Subcutaneous abdominal adipose tissue (tissue), 5 donors: ENCODE results near the gene MOB4.

Experiments used
- H3K27ac ChIP-seq: one replicate; pipeline ENCODE4 v1.7.0; 2013; ENCODE audit warnings: low read depth, mild to moderate bottlenecking, inconsistent platforms, low read length, moderate library complexity
- H3K27me3 ChIP-seq, 5 donors: one replicate each; pipeline ENCODE4 v1.7.0; 2013; ENCODE audit warnings: low read length in 5 of 5, inconsistent platforms in 1 of 5; ENCODE audit not compliant: control insufficient read depth in 5 of 5, insufficient read depth in 4 of 5
- H3K36me3 ChIP-seq, 5 donors: one replicate each; pipeline ENCODE4 v1.7.0; 2013; ENCODE audit warnings: low read length in 5 of 5; ENCODE audit not compliant: control insufficient read depth in 5 of 5, insufficient read depth in 5 of 5
- H3K4me1 ChIP-seq, 5 donors: one replicate each; pipeline ENCODE4 v1.7.0; 2013; ENCODE audit warnings: low read length in 5 of 5, mild to moderate bottlenecking in 3 of 5, moderate library complexity in 1 of 5; ENCODE audit not compliant: control insufficient read depth in 5 of 5, insufficient read depth in 5 of 5
- H3K4me3 ChIP-seq, 5 donors: one replicate each; pipeline ENCODE4 v1.7.0; 2013; ENCODE audit warnings: low read length in 5 of 5, low read depth in 1 of 5
- H3K9ac ChIP-seq, 5 donors: one replicate each; pipeline ENCODE4 v1.7.0; 2013; ENCODE audit warnings: low read length in 5 of 5, mild to moderate bottlenecking in 4 of 5, moderate library complexity in 3 of 5
- H3K9me3 ChIP-seq, 5 donors: one replicate each; pipeline ENCODE4 v1.7.0; 2013; ENCODE audit warnings: low read length in 5 of 5; ENCODE audit not compliant: control insufficient read depth in 5 of 5
- donor health status: healthy.
- donor health status: healthy.
- donor health status: healthy.
- donor health status: healthy.
- donor health status: healthy.

MOB4 gene

DNA sequence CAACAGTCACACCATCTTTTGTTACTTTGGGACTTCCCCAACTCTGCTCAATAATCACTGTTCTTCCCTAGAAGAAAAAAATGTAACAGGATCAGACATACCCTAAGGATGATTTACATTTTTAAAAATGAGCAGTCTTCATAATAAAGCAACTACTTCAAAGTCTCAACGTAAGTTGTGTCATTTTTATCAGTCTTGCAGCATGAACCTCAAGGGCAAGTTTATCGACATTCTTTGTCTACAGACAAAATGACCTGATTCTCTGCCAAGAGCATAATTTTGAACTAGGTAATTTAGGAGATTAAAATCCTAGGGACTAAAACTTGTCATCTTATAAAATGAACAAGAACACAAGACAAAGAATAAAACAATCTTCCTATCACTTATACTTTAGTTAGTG is 18.5 kb upstream of the MOB4 start:
- H3K9ac ChIP-seq: no peak overlapping the region
- H3K27ac ChIP-seq: peak overlapping the region; percentile 96
- H3K9me3 ChIP-seq: no peaks in the 10 kb centered on the region
- no peak overlapping the region for H3K4me3 ChIP-seq
- H3K4me1 ChIP-seq: peaks cover 2 to 37% (median 35%) of the 10 kb centered on the region in 5 donors
- no peaks in the 10 kb centered on the region for H3K27me3 ChIP-seq
- peaks cover 30 to 56% (median 44%) of the 10 kb centered on the region in 5 donors for H3K36me3 ChIP-seq

DNA sequence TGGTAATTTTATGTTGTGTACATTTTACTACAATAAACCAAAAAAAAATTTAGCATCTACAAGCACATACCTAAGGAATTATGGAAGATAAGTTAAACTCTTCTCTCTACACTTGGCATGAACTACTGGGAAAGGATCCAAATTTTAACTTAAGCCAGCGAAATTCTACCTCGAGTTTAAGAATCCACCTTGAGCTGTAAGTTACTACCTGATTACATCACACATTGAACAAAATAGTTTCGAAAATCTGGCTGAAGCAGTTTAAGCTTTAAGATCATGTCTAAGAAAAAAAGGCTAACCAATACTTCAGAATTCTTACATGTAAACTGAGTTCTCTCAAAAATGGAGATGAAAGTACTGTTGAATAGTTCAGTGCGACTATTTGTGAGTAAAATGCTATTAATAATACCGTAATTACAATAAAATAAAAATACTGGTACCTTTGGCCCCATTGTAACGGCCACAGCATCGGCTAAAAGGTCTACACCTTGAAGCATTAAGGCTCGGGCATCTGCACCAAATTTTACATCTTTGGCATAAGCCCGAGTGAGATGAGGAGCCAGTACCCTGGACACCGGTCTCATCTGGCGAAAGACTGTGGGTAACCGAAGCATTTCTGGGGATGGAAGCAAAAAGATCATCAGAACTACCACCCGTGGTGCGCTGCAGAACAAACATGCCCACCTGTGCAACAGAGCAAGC is 17.5 kb upstream of the MOB4 start:
- peak overlapping the region; percentile 67 to 89 (median 85) for H3K4me3 ChIP-seq
- no peaks in the 10 kb centered on the region for H3K9me3 ChIP-seq
- H3K4me1 ChIP-seq: peaks cover 2 to 38% (median 36%) of the 10 kb centered on the region in 5 donors
- H3K27me3 ChIP-seq: no peaks in the 10 kb centered on the region
- peak overlapping the region; percentile 86 to 93 (median 89) for H3K9ac ChIP-seq
- H3K36me3 ChIP-seq: peaks cover 24 to 47% (median 36%) of the 10 kb centered on the region in 5 donors
- peak overlapping the region; percentile 96 for H3K27ac ChIP-seq

DNA sequence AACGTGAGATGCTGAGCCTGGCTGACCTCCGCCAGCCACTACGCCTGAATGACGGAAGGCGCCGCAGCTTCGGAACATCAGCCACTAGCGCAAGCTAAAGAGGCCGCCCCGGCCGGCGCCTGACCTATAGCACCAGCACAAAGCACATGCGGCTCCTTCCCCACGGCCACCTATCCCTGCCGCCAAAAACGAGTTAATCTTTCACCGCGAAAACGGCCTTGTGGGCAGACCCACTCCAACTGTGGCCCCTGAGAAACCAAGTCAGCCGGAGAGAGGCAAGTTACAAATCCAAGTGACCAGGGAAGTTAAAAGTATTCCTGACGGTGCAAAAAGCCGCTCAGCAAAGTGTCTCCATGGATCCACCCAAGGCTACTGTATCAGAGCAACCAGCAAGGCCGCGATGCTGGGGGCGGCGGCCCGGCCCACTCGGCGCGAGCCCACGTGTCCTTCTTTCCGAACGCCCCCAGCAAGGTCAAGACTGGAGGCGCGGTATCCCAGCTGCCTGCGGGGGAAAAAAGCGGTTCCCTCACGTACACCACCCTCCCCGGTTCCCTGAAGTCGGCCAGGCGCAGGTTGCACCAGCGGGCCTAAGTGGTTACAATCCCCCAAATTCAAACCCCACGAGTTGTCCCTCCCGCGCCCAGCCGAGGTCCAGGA is 16.8 kb upstream of the MOB4 start:
- Histone ChIP-seq H3K27me3 (no peaks in the 10 kb centered on the region), H3K27ac (peak overlapping the region; percentile 96), H3K36me3 (peaks cover 22 to 47% (median 35%) of the 10 kb centered on the region in 5 donors), H3K4me3 (peak overlapping the region; percentile 67 to 89 (median 85)), H3K9ac (peak overlapping the region; percentile 86 to 93 (median 89)), H3K4me1 (peaks cover 2 to 38% (median 36%) of the 10 kb centered on the region in 5 donors), H3K9me3 (no peaks in the 10 kb centered on the region)

DNA sequence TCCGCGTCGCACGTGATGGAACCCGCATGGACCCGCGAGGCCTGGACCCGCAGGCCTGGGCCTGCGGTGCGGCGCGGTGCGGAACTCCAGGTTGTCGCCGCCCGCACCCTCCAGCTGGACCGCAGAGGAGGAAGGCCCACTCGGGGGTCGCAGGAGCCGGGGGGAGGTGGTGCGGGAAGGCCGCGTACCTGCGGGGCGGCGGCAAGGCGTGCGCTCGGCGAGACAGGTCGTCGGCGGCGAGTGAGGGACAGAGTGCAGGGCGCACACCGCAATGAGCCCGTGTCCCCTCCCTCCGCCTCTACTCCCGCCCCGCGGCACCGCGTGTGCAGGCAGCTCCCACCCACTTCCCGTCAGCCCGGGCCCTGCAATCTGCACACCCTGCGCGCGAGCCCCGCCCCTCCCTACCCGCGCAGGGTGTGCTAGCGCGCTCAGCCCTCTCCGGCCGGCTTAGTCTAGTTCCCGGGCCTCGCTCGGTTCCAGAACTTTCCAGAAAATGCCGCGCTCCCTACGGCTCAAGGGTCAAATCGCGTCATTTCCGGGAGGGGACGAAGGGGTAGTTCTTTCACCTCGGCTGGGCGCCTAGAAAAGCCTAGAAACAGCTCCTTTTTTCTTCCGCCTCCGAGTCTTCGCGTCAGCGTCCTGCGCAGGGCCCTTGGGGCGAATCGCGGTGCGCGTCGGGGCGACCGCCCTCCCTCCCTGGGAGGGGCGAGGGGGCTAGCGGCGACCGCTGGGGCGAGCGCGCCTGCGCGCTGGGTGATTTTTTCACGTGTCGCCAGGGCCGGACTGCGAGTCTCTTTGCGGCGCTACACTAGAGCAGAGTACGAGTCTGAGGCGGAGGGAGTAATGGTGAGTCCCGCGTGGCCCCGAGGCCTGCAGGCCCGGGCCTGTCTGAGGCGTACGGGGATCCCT is 16.0 kb upstream of the MOB4 start, which contains the start of the genes HSPD1 and HSPE1:
Gene HSPD1, minus strand, starts transcription at position 247 of the 909 bp plus-strand sequence. CDS start 992 bp downstream, outside the sequence.
Gene HSPE1, plus strand, starts transcription at position 786 of the 909 bp plus-strand sequence. Its CDS starts 58 bp downstream, at position 844.
- Histone ChIP-seq H3K36me3 (peaks cover 14 to 47% (median 37%) of the 10 kb centered on the region in 5 donors), H3K4me3 (peak within 1 kb of the TSS; percentile 67 to 91 (median 89)), H3K27me3 (no peaks in the 10 kb centered on the region), H3K4me1 (peaks cover 2 to 38% (median 36%) of the 10 kb centered on the region in 5 donors), H3K9ac (peak within 1 kb of the TSS; percentile 86 to 99 (median 97)), H3K9me3 (no peaks in the 10 kb centered on the region), H3K27ac (peak within 1 kb of the TSS; percentile 96)

DNA sequence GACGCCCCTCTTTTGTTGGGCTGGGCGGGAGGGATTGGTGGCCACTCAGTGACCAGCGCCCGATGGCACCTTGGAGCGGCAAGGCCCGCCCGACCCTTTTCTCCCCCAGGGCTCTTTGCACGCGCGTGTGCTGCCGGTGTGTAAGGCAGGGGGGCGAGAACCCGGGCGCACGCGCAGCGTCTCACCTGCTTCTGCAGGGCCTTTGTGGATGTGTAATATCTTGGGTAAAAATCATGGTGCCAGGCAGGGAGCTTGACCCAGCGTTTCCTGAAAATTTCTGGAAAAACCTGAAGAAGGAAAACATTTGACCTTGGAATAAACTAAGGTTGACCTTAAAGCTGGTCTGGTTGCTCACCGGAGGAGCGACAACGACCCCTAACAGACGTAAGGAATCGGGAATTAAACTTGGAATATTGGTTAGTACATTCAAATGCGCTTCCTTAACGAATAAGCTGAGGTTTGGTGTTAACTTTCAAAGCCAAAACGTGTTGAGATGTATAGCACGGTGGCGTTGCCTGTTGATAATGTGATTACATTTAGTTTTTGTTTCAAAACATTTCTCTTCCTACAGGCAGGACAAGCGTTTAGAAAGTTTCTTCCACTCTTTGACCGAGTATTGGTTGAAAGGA is 15.2 kb upstream of the MOB4 start:
- Histone ChIP-seq H3K27ac (peak overlapping the region; percentile 96), H3K4me1 (peaks cover 2 to 38% (median 36%) of the 10 kb centered on the region in 5 donors), H3K27me3 (no peaks in the 10 kb centered on the region), H3K4me3 (peak overlapping the region; percentile 67 to 91 (median 84)), H3K9me3 (no peaks in the 10 kb centered on the region), H3K9ac (peak overlapping the region; percentile 86 to 99 (median 97)), H3K36me3 (peaks cover 9 to 39% (median 31%) of the 10 kb centered on the region in 5 donors)

DNA sequence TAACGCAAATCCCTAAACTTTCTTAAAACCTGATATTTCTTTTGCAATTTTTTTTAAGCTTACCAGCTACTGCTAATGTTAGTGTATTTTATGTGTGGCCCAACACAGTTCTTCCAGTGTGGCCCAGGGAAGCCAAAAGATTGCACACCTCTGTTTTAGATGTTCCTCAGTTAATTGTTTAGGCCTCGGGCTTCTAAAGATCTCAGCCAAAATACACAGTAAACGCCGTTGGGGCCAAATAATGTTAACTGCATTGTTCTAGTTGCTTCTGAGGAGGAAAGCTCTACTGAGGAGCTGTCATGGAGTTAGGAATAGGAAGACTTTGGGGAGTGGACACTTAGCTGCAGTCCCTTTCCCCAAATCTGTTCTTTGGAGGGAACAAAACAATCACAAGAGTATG is 13.7 kb upstream of the MOB4 start:
- Histone ChIP-seq H3K4me1 (peaks cover 2 to 38% (median 33%) of the 10 kb centered on the region in 5 donors), H3K36me3 (peaks cover 3 to 23% (median 16%) of the 10 kb centered on the region in 5 donors), H3K27ac (peak overlapping the region; percentile 96), H3K4me3 (no peak overlapping the region), H3K27me3 (no peaks in the 10 kb centered on the region), H3K9me3 (no peaks in the 10 kb centered on the region), H3K9ac (peak overlapping the region in 4 of 5 donors; percentile 1 to 26 (median 4))

DNA sequence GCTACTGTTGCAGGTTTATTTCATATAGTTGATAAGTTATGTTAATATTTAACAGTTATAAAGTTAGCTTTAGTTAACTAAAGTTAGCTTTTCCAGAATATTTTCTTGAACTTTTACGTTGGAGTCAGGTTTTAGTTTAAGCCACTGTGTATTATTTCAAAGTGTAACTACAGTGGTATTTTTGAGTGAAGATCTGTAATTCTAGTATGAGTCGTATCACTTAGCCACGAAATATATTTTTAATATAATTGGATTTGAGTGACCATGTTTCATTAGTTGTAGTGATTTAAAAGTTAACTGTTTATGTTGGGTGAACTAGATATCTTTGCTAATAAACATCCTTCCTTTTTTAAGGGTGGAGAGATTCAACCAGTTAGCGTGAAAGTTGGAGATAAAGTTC is 13.2 kb upstream of the MOB4 start:
- peaks cover 3 to 21% (median 14%) of the 10 kb centered on the region in 5 donors for H3K36me3 ChIP-seq
- H3K27me3 ChIP-seq: no peaks in the 10 kb centered on the region
- H3K27ac ChIP-seq: peak overlapping the region; percentile 96
- peak overlapping the region in 1 of 5 donors; percentile 6 for H3K9ac ChIP-seq
- H3K9me3 ChIP-seq: no peaks in the 10 kb centered on the region
- H3K4me1 ChIP-seq: peaks cover 2 to 36% (median 31%) of the 10 kb centered on the region in 5 donors
- H3K4me3 ChIP-seq: no peak overlapping the region

DNA sequence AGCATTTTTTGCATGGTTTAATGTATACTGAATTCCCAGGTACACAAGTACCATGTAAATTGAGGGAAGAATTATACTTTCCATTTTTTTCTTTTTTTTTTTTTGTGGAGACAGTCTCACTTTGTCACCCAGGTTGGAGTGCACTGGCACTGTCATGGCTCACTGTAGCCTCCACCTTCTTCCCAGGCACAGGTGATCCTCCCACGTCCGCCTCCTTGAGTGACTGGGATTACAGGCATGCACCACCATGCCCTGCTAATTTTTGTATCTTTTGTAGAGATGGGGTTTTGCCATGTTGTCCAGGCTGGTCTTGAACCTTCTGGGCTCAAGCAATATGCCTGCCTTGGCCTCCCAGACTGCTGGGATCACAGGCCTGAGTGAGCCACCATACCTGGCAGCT is 11.9 kb upstream of the MOB4 start:
- Histone ChIP-seq H3K4me1 (peaks cover 2 to 23% (median 18%) of the 10 kb centered on the region in 5 donors), H3K4me3 (no peak overlapping the region), H3K36me3 (peaks cover 3 to 21% (median 14%) of the 10 kb centered on the region in 5 donors), H3K9me3 (no peaks in the 10 kb centered on the region), H3K27ac (no peak overlapping the region), H3K9ac (no peak overlapping the region), H3K27me3 (no peaks in the 10 kb centered on the region)

DNA sequence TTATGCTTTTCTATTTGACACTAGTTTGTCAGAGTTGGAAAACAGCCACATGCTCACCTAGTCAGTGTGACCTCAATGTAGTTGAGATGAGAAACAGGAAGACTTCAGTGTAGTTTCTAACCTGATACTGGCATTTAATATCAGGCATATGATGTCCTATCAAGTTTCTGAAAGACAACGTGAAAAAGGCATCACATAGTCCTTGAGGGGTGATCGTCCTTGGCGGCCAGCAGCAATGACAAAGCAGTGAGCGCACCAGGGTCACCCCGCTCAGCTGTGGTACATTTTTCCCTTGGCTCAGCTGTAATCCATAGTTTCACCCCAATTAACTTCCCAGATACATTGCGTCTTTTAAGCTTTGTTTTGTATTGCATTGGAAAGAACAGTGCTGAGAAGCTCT is 11.4 kb upstream of the MOB4 start:
- no peaks in the 10 kb centered on the region for H3K9me3 ChIP-seq
- no peak overlapping the region for H3K27ac ChIP-seq
- H3K9ac ChIP-seq: no peak overlapping the region
- H3K27me3 ChIP-seq: no peaks in the 10 kb centered on the region
- H3K36me3 ChIP-seq: peaks cover 3 to 21% (median 14%) of the 10 kb centered on the region in 5 donors
- H3K4me1 ChIP-seq: peaks cover 2 to 19% (median 17%) of the 10 kb centered on the region in 5 donors
- H3K4me3 ChIP-seq: no peak overlapping the region
